ENCODE data around the gene PTPN13.

PTPN13 gene

DNA sequence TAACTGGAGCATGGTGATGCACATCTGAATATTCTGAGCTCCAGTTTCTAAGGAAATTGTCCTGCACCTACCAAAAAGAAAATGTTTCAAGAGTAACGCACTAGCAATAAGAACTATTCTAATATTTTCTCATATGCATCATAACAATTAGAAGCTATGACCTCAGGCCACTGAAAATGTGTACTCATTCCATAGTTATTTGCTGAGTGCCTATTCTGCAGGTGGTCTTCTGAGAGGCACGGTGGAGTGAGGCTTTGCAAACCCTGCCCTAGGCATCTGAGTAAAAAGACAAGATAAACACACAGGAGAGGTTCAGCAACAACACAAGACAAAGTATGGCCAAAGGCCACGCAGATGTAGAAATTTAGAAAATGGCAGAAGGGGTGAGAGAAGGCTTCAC is 231.4 kb downstream of the PTPN13 start:
- H3K79me2 ChIP-seq (ENCODE audit: insufficient read depth, low read length), result no peaks in the 10 kb centered on the region
- no peak overlapping the region for H3K9ac ChIP-seq (ENCODE audit: low read depth, low read length, poor library complexity, severe bottlenecking)
- TF ChIP-seq EZH2phosphoT487 (IDR thresholded peaks at IDR 0.05; ENCODE audit: borderline replicate concordance), result no peak
- TF ChIP-seq, protein P1, sequence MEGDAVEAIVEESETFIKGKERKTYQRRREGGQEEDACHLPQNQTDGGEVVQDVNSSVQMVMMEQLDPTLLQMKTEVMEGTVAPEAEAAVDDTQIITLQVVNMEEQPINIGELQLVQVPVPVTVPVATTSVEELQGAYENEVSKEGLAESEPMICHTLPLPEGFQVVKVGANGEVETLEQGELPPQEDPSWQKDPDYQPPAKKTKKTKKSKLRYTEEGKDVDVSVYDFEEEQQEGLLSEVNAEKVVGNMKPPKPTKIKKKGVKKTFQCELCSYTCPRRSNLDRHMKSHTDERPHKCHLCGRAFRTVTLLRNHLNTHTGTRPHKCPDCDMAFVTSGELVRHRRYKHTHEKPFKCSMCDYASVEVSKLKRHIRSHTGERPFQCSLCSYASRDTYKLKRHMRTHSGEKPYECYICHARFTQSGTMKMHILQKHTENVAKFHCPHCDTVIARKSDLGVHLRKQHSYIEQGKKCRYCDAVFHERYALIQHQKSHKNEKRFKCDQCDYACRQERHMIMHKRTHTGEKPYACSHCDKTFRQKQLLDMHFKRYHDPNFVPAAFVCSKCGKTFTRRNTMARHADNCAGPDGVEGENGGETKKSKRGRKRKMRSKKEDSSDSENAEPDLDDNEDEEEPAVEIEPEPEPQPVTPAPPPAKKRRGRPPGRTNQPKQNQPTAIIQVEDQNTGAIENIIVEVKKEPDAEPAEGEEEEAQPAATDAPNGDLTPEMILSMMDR (conservative IDR thresholded peaks at IDR 0.05; ENCODE audit: low read length), result no peak
- H3K4me3 ChIP-seq (ENCODE audit: low read length, poor library complexity, severe bottlenecking), result no peak overlapping the region
- no peaks in the 10 kb centered on the region for H3F3A ChIP-seq (ENCODE audit: low read depth)
- H3K9me2 ChIP-seq (replicated peaks; ENCODE audit: low read depth, low read length), result no peaks in the 10 kb centered on the region
- H4K20me1 ChIP-seq (ENCODE audit: insufficient read depth, low read length, poor library complexity, severe bottlenecking), result no peaks in the 10 kb centered on the region
- no peaks in the 10 kb centered on the region for H3K27me3 ChIP-seq (ENCODE audit: insufficient read depth, low read length, poor library complexity, severe bottlenecking)
- H3K9me3 ChIP-seq (ENCODE audit: insufficient read depth, low read depth, low read length), result no peaks in the 10 kb centered on the region
- H3K36me3 ChIP-seq (ENCODE audit: insufficient read depth, low read length), result no peaks in the 10 kb centered on the region
- no peak overlapping the region for H2AFZ ChIP-seq (ENCODE audit: low read length)
- no peaks in the 10 kb centered on the region for H3K4me1 ChIP-seq (ENCODE audit: insufficient read depth, low read length, poor library complexity, severe bottlenecking)
- H3K4me2 ChIP-seq (ENCODE audit: low read depth, low read length, poor library complexity, severe bottlenecking), result no peak overlapping the region

DNA sequence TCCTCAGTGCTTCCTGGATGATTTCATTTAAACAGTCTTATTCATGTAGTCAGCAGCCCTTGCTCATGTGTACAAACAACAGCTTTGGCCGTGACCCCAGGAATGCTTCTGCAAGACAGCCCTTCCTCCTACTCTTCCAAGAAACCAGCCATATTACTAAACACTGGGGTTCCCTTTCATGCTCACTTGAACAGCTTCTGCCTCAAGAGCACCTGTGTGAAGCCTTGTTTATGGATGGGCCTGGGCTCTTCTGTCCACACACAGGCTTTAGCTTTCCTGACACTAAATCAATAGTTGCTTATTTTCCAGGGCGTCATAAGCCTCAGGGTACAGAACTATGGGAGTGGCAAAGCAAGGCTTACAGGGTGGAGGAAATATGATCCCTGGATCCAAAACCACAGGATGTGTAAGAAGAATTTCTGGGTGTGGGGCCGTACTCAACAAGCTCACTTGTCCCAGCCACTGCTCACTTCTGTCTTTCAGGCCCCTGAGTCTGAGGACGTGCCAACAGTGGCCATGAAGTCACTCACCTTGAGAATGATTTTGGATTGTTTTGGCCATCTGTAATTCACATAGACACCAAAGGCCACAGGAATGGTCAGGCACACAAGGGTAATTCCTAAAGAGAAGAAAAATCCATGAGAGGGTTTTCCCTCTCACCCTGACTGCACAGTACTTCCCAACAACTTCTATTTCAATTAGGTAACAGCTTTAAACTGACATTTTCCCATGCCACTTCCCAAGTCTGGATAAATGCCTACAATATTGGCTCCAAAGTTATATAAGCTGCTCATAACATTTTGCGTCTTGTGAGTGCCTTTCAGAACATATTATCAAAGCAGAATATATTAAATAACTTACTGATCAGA is 237.4 kb downstream of the PTPN13 start:
- no peaks in the 10 kb centered on the region for H3K4me1 ChIP-seq (ENCODE audit: insufficient read depth, low read length, poor library complexity, severe bottlenecking)
- H3K79me2 ChIP-seq (ENCODE audit: insufficient read depth, low read length), result no peaks in the 10 kb centered on the region
- no peak overlapping the region for H3K4me2 ChIP-seq (ENCODE audit: low read depth, low read length, poor library complexity, severe bottlenecking)
- H4K20me1 ChIP-seq (ENCODE audit: insufficient read depth, low read length, poor library complexity, severe bottlenecking), result no peaks in the 10 kb centered on the region
- no peaks in the 10 kb centered on the region for H3K27me3 ChIP-seq (ENCODE audit: insufficient read depth, low read length, poor library complexity, severe bottlenecking)
- H2AFZ ChIP-seq (ENCODE audit: low read length), result no peak overlapping the region
- no peaks in the 10 kb centered on the region for H3K9me2 ChIP-seq (replicated peaks; ENCODE audit: low read depth, low read length)
- TF ChIP-seq, protein P1 (conservative IDR thresholded peaks at IDR 0.05; ENCODE audit: low read length), result no peak
- TF ChIP-seq EZH2phosphoT487 (IDR thresholded peaks at IDR 0.05; ENCODE audit: borderline replicate concordance), result no peak
- no peaks in the 10 kb centered on the region for H3K9me3 ChIP-seq (ENCODE audit: insufficient read depth, low read depth, low read length)
- H3K9ac ChIP-seq (ENCODE audit: low read depth, low read length, poor library complexity, severe bottlenecking), result no peak overlapping the region
- H3F3A ChIP-seq (ENCODE audit: low read depth), result no peaks in the 10 kb centered on the region
- no peaks in the 10 kb centered on the region for H3K36me3 ChIP-seq (ENCODE audit: insufficient read depth, low read length)
- no peak overlapping the region for H3K4me3 ChIP-seq (ENCODE audit: low read length, poor library complexity, severe bottlenecking)

DNA sequence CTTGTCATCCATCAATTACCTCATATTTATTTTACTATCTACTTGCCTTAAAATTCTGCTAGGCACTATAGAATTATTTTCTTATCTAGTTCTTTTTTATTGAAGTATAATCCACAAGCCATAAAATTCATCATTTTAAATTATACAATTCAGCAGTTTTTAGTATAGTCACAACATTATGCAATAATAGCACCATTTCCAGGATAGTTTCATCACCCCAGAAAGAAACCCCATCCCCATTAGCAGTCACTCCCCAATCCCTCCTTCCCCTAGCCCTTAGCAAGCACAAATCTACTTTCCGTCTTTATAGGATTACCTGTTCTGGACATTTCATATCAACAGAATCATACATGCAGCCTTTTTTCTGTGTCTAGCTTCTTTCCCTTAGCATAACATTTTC is 239.5 kb downstream of the PTPN13 start:
- Histone ChIP-seq H3K9me2 (replicated peaks; ENCODE audit: low read depth, low read length) (no peaks in the 10 kb centered on the region), H4K20me1 (ENCODE audit: insufficient read depth, low read length, poor library complexity, severe bottlenecking) (no peaks in the 10 kb centered on the region), H3F3A (ENCODE audit: low read depth) (no peaks in the 10 kb centered on the region), H3K4me1 (ENCODE audit: insufficient read depth, low read length, poor library complexity, severe bottlenecking) (no peaks in the 10 kb centered on the region), H3K79me2 (ENCODE audit: insufficient read depth, low read length) (no peaks in the 10 kb centered on the region), H3K9me3 (ENCODE audit: insufficient read depth, low read depth, low read length) (no peaks in the 10 kb centered on the region), H3K9ac (ENCODE audit: low read depth, low read length, poor library complexity, severe bottlenecking) (no peak overlapping the region), H2AFZ (ENCODE audit: low read length) (no peak overlapping the region), H3K4me3 (ENCODE audit: low read length, poor library complexity, severe bottlenecking) (no peak overlapping the region), H3K36me3 (ENCODE audit: insufficient read depth, low read length) (no peaks in the 10 kb centered on the region), H3K27me3 (ENCODE audit: insufficient read depth, low read length, poor library complexity, severe bottlenecking) (no peaks in the 10 kb centered on the region), H3K4me2 (ENCODE audit: low read depth, low read length, poor library complexity, severe bottlenecking) (no peak overlapping the region)
- TF ChIP-seq, protein P1 (conservative IDR thresholded peaks at IDR 0.05; ENCODE audit: low read length), result no peak
- TF ChIP-seq EZH2phosphoT487 (IDR thresholded peaks at IDR 0.05; ENCODE audit: borderline replicate concordance), result no peak

Data from Loucy (cell line).